SIG-M5 treated with dmso at 0.1 percent for 504 hours (cell line): ENCODE results near the gene PMPCA.
A peak's percentile ranks its signal among the peaks of the same experiment; 100 is the strongest.

ENCODE experiments used
- DNase-seq: peaks from one replicate; lab custom pipeline; 2025; ENCODE audit not compliant: unreplicated experiment; lab: John Stamatoyannopoulos, UW

Gene PMPCA

GRCh38 chr9:136410500-136411287 is at the start of gene PMPCA, which contains the start of gene ENTR1:
TSS of gene PMPCA (plus strand) at chr9:136410658. CDS start at chr9:136410669, 11 bp downstream.
TSS of gene ENTR1 (minus strand) at chr9:136410614. CDS start at chr9:136410397, 217 bp downstream.
- peak; percentile 81 for DNase-seq

- no peak for DNase-seq
Observed at GRCh38 chr9:136361047-136361753, 49.3 kb upstream of the PMPCA start.

GRCh38 chr9:136361754-136362449 is 48.6 kb upstream of the PMPCA start:
- DNase-seq: no peak

GRCh38 chr9:136362450-136362784 is 48.0 kb upstream of the PMPCA start:
- no peak for DNase-seq

GRCh38 chr9:136363106-136363948 is 47.1 kb upstream of the PMPCA start, which contains the start of gene DNLZ:
TSS of gene DNLZ (minus strand) at chr9:136363744. CDS start at chr9:136363714, 30 bp downstream.
- DNase-seq: peak; percentile 83

GRCh38 chr9:136363949-136364748 is 46.3 kb upstream of the PMPCA start:
- DNase-seq: no peak

- no peak for DNase-seq
Observed at GRCh38 chr9:136364942-136365774, 45.3 kb upstream of the PMPCA start.

- DNase-seq: no peak
Observed at GRCh38 chr9:136365775-136366222, 44.7 kb upstream of the PMPCA start.

- DNase-seq: no peak
Observed at GRCh38 chr9:136366826-136367225, 43.6 kb upstream of the PMPCA start.

GRCh38 chr9:136367296-136368145 is 42.9 kb upstream of the PMPCA start:
- DNase-seq: no peak

- no peak for DNase-seq
Observed at GRCh38 chr9:136368190-136368589, 42.3 kb upstream of the PMPCA start.

- no peak for DNase-seq
Observed at GRCh38 chr9:136370037-136370436, 40.4 kb upstream of the PMPCA start.

- DNase-seq: no peak
Observed at GRCh38 chr9:136370687-136371532, 39.5 kb upstream of the PMPCA start.

- no peak for DNase-seq
Observed at GRCh38 chr9:136371533-136371880, 39.0 kb upstream of the PMPCA start.

- DNase-seq: no peak
Observed at GRCh38 chr9:136372006-136372405, 38.5 kb upstream of the PMPCA start.

- peak; percentile 75 for DNase-seq
Observed at GRCh38 chr9:136372561-136373299, 37.7 kb upstream of the PMPCA start.
